SJSA1 (cell line): ENCODE results near the gene EEF2. TPM values are rescaled to one million over a fixed set of nuclear protein-coding genes. Genes with fewer than 3 reads are reported as not detected.
A peak's percentile ranks its signal among the peaks of the same experiment; 100 is the strongest.

Source experiments
- DNase-seq, 2 experiments: peaks; one replicate each; pipeline ENCODE4 v3.0.0-alpha.2; 2015 to 2020; ENCODE audit warnings: low spot score in 2 of 2, low read depth in 1 of 2
- H3K27ac ChIP-seq: fragments of 250-450 bp; sonication (Bioruptor Pico); 2 replicates; pipeline ENCODE4 v1.5.1; 2020; ENCODE audit warnings: mild to moderate bottlenecking, moderate library complexity
- H3K27me3 ChIP-seq: fragments of 250-450 bp; sonication (Bioruptor Pico); replicated peaks from 2 replicates; pipeline ENCODE4 v1.5.1; 2020; ENCODE audit warnings: mild to moderate bottlenecking, moderate library complexity
- H3K36me3 ChIP-seq: fragments of 250-450 bp; sonication (Bioruptor Pico); 2 replicates; pipeline ENCODE4 v1.5.1; 2020; ENCODE audit warnings: mild to moderate bottlenecking
- H3K4me1 ChIP-seq: fragments of 250-450 bp; sonication (Bioruptor Pico); replicated peaks from 2 replicates; pipeline ENCODE4 v1.6.1; 2021; ENCODE audit warnings: mild to moderate bottlenecking
- H3K4me3 ChIP-seq: fragments of 250-450 bp; sonication (Bioruptor Pico); 2 replicates; pipeline ENCODE4 v1.5.1; 2020; ENCODE audit warnings: mild to moderate bottlenecking
- H3K9me3 ChIP-seq: fragments of 250-450 bp; sonication (Bioruptor Pico); replicated peaks from 2 replicates; pipeline ENCODE4 v1.5.1; 2020; ENCODE audit warnings: mild to moderate bottlenecking
- total RNA-seq: library from RNA; depleted of rRNA; stranded (reverse); fragments of >200 nt; shearing (Covaris generic); gene quantifications from 2 replicates; pipeline ENCODE4 v1.2.3, GENCODE V29; 2014

The EEF2 gene
- total RNA-seq, 1 experiment from 2014 or later, result 1,568 TPM

GRCh38 chr19:3983936-3984583 lies 1.2 kb downstream of the EEF2 start:
- peak overlapping the region; percentile 94 for H3K4me3 ChIP-seq
- DNase-seq, result no peak
- no peaks in the 10 kb centered on the region for H3K9me3 ChIP-seq
- peak overlapping the region; percentile 96 for H3K27ac ChIP-seq
- H3K27me3 ChIP-seq, result no peaks in the 10 kb centered on the region
- peaks cover 62% of the 10 kb centered on the region for H3K36me3 ChIP-seq
- H3K4me1 ChIP-seq, result peaks cover 34% of the 10 kb centered on the region

GRCh38 chr19:3983542-3983914 lies 1.7 kb downstream of the EEF2 start:
- DNase-seq, result no peak
- peak overlapping the region; percentile 96; the same call in 1 of the 2 replicates for H3K27ac ChIP-seq
- H3K9me3 ChIP-seq, result no peaks in the 10 kb centered on the region
- H3K4me1 ChIP-seq, result peaks cover 34% of the 10 kb centered on the region
- no peaks in the 10 kb centered on the region for H3K27me3 ChIP-seq
- peak overlapping the region; percentile 94 for H3K4me3 ChIP-seq
- peaks cover 67% of the 10 kb centered on the region for H3K36me3 ChIP-seq

- H3K27ac ChIP-seq, result no peak overlapping the region
- DNase-seq, result peak in 1 of 2 experiments; percentile 71
- H3K4me1 ChIP-seq, result peaks cover 34% of the 10 kb centered on the region
- no peaks in the 10 kb centered on the region for H3K27me3 ChIP-seq
- H3K9me3 ChIP-seq, result no peaks in the 10 kb centered on the region
- peaks cover 73% of the 10 kb centered on the region for H3K36me3 ChIP-seq
- peak overlapping the region; percentile 94 for H3K4me3 ChIP-seq
These were observed 2.3 kb downstream of the EEF2 start for GRCh38 chr19:3982701-3983541.

GRCh38 chr19:3981736-3982681 lies 3.3 kb downstream of the EEF2 start:
- Histone ChIP-seq H3K36me3 (peaks cover 82% of the 10 kb centered on the region), H3K27me3 (no peaks in the 10 kb centered on the region), H3K27ac (no peak overlapping the region), H3K4me1 (peaks cover 30% of the 10 kb centered on the region), H3K4me3 (no peak overlapping the region), H3K9me3 (no peaks in the 10 kb centered on the region)
- DNase-seq, result no peak

- Histone ChIP-seq H3K27ac (no peak overlapping the region), H3K4me3 (no peak overlapping the region), H3K27me3 (no peaks in the 10 kb centered on the region), H3K4me1 (peaks cover 27% of the 10 kb centered on the region), H3K36me3 (peaks cover 89% of the 10 kb centered on the region), H3K9me3 (no peaks in the 10 kb centered on the region)
- no peak for DNase-seq
These were observed 3.9 kb downstream of the EEF2 start for GRCh38 chr19:3981373-3981735.

GRCh38 chr19:3980353-3981251 lies 4.7 kb downstream of the EEF2 start:
- Histone ChIP-seq H3K36me3 (peaks cover 96% of the 10 kb centered on the region), H3K27ac (no peak overlapping the region)
- no peak for DNase-seq

GRCh38 chr19:3979674-3980352 lies 5.5 kb downstream of the EEF2 start:
- H3K36me3 ChIP-seq, result peaks cover 98% of the 10 kb centered on the region
- H3K4me3 ChIP-seq, result no peak overlapping the region
- H3K27me3 ChIP-seq, result no peaks in the 10 kb centered on the region
- no peaks in the 10 kb centered on the region for H3K9me3 ChIP-seq
- DNase-seq, result no peak
- H3K27ac ChIP-seq, result no peak overlapping the region
- H3K4me1 ChIP-seq, result peaks cover 17% of the 10 kb centered on the region

More at GRCh38 chr19:3980353-3981251, 4.7 kb downstream of the EEF2 start:
- Histone ChIP-seq H3K27me3 (no peaks in the 10 kb centered on the region), H3K4me3 (no peak overlapping the region), H3K9me3 (no peaks in the 10 kb centered on the region), H3K4me1 (peaks cover 19% of the 10 kb centered on the region)

- Histone ChIP-seq H3K27me3 (no peaks in the 10 kb centered on the region), H3K4me1 (peaks cover 17% of the 10 kb centered on the region), H3K36me3 (peaks cover 93% of the 10 kb centered on the region), H3K27ac (no peak overlapping the region), H3K4me3 (no peak overlapping the region), H3K9me3 (no peaks in the 10 kb centered on the region)
- no peak for DNase-seq
These were observed 6.0 kb downstream of the EEF2 start for GRCh38 chr19:3979289-3979673.

GRCh38 chr19:3978145-3978544 lies 7.1 kb downstream of the EEF2 start:
- Histone ChIP-seq H3K4me3 (no peak overlapping the region), H3K27me3 (no peaks in the 10 kb centered on the region), H3K36me3 (peaks cover 82% of the 10 kb centered on the region), H3K27ac (no peak overlapping the region), H3K9me3 (no peaks in the 10 kb centered on the region), H3K4me1 (peaks cover 6% of the 10 kb centered on the region)
- no peak for DNase-seq

GRCh38 chr19:3977242-3978143 lies 7.8 kb downstream of the EEF2 start:
- DNase-seq, result no peak
- Histone ChIP-seq H3K36me3 (peaks cover 78% of the 10 kb centered on the region), H3K9me3 (no peaks in the 10 kb centered on the region), H3K27me3 (no peaks in the 10 kb centered on the region), H3K4me3 (no peak overlapping the region), H3K27ac (no peak overlapping the region), H3K4me1 (no peaks in the 10 kb centered on the region; the same call in 1 of the 2 replicates)

- Histone ChIP-seq H3K9me3 (no peaks in the 10 kb centered on the region), H3K4me1 (no peaks in the 10 kb centered on the region), H3K27me3 (no peaks in the 10 kb centered on the region), H3K27ac (no peak overlapping the region), H3K4me3 (no peak overlapping the region), H3K36me3 (peaks cover 74% of the 10 kb centered on the region)
- no peak for DNase-seq
These were observed 8.6 kb downstream of the EEF2 start for GRCh38 chr19:3976495-3977241.
